Adipocyte (in vitro differentiated cells): ENCODE data around the gene CGB5.
A peak's percentile ranks its signal among the peaks of the same experiment; 100 is the strongest.

Experiments
- DNase-seq: peaks from one replicate; pipeline ENCODE4 v3.0.0-alpha.2; 2015; ENCODE audit warnings: low read depth
- H3K27me3 ChIP-seq: replicated peaks from 2 replicates; pipeline ENCODE4 v1.7.0; 2013; ENCODE audit warnings: mild to moderate bottlenecking, low read length, moderate library complexity; ENCODE audit not compliant: control insufficient read depth, insufficient read depth
- H3K36me3 ChIP-seq: 2 replicates; pipeline ENCODE4 v1.7.0; 2013; ENCODE audit warnings: low read length, mild to moderate bottlenecking, moderate library complexity; ENCODE audit not compliant: control insufficient read depth, insufficient read depth, severe bottlenecking
- H3K4me1 ChIP-seq: 2 replicates; pipeline ENCODE4 v1.7.0; 2013; ENCODE audit warnings: mild to moderate bottlenecking, low read length, moderate library complexity; ENCODE audit not compliant: control insufficient read depth, insufficient read depth
- H3K4me3 ChIP-seq: 2 replicates; pipeline ENCODE4 v1.7.0; 2013; ENCODE audit warnings: mild to moderate bottlenecking, low read length, moderate library complexity
- H3K9ac ChIP-seq: 2 replicates; pipeline ENCODE4 v1.7.0; 2013; ENCODE audit warnings: mild to moderate bottlenecking, low read length, moderate library complexity
- H3K9me3 ChIP-seq: 2 replicates; pipeline ENCODE4 v1.7.0; 2013; ENCODE audit warnings: mild to moderate bottlenecking, low read length, moderate library complexity; ENCODE audit not compliant: control insufficient read depth

Gene CGB5

GRCh38 chr19:49081273-49081672 is 37.6 kb downstream of the CGB5 start:
- Histone ChIP-seq H3K9me3 (no peaks in the 10 kb centered on the region), H3K9ac (no peak overlapping the region), H3K4me1 (peaks cover 3% of the 10 kb centered on the region), H3K4me3 (no peak overlapping the region), H3K27me3 (no peaks in the 10 kb centered on the region), H3K36me3 (no peaks in the 10 kb centered on the region)
- DNase-seq = no peak

GRCh38 chr19:49084206-49085019 is 40.8 kb downstream of the CGB5 start:
- no peaks in the 10 kb centered on the region for H3K27me3 ChIP-seq
- peaks cover 17% of the 10 kb centered on the region for H3K4me1 ChIP-seq
- H3K9ac ChIP-seq = peak overlapping the region; percentile 97
- peak overlapping the region; percentile 98 for H3K4me3 ChIP-seq
- H3K36me3 ChIP-seq = peaks cover 15% of the 10 kb centered on the region
- H3K9me3 ChIP-seq = no peaks in the 10 kb centered on the region
- DNase-seq = no peak

- DNase-seq = peak; percentile 100
- H3K9ac ChIP-seq = peak within 1 kb of the TSS; percentile 97
- peaks cover 21% of the 10 kb centered on the region for H3K36me3 ChIP-seq
- peak within 1 kb of the TSS; percentile 98 for H3K4me3 ChIP-seq
- H3K4me1 ChIP-seq = peaks cover 17% of the 10 kb centered on the region
- H3K9me3 ChIP-seq = no peaks in the 10 kb centered on the region
- H3K27me3 ChIP-seq = no peaks in the 10 kb centered on the region
These were observed 41.6 kb downstream of the CGB5 start, which contains the start of gene SNRNP70 for GRCh38 chr19:49085020-49085867. TSS of gene SNRNP70 (plus strand) at chr19:49085451. CDS start at chr19:49086415, 964 bp downstream.

GRCh38 chr19:49085868-49086232 is 42.2 kb downstream of the CGB5 start:
- peak overlapping the region; percentile 98 for H3K4me3 ChIP-seq
- no peak for DNase-seq
- H3K27me3 ChIP-seq = no peaks in the 10 kb centered on the region
- peaks cover 27% of the 10 kb centered on the region for H3K36me3 ChIP-seq
- peaks cover 17% of the 10 kb centered on the region for H3K4me1 ChIP-seq
- H3K9ac ChIP-seq = peak overlapping the region; percentile 97
- H3K9me3 ChIP-seq = no peaks in the 10 kb centered on the region

DNA sequence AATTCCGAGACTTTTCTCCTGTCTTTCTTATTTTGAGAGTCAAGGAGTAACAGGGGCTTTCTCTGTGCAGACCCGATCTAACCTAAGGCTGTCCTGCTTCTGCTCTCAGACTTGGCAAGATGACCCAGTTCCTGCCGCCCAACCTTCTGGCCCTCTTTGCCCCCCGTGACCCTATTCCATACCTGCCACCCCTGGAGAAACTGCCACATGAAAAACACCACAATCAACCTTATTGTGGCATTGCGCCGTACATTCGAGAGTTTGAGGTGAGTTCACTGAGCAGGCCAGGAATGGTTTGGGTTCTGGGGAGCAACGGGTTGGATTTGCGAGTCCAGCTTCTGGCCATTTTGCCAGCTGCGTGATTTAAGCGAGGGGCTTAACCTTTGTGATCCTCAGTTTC is 42.6 kb downstream of the CGB5 start:
- peak overlapping the region; percentile 98 for H3K4me3 ChIP-seq
- DNase-seq = no peak

DNA sequence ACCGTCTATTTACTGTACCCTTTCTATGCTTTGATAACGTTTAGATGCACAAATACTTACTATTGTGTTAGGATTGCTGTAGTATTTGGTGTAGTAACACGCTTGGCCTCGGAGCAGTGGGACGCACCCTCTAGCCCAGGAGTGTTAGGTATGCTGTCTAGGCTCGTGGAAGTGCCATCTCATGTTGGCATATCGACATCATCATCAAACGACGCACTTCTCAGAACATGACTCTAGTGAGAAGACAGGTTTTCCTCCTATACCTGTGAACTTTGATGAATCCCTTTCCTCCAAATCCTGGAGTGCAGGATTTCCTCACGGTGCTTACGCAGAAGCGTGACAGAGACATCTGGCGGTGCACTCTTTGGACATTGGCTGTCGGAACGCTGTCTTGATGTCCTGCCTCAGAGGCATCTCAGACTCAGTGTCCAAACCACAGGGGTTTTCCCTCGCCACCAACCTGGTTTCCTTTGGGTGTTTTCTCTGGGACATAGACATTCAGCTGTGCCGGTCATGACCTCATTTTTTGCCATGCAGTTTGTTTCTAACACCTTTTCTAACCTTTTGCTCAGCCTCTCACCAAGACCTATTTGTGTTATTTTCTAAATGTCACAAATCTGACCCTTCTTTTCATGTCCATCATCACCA is 47.9 kb downstream of the CGB5 start:
- H3K27me3 ChIP-seq = no peaks in the 10 kb centered on the region
- no peaks in the 10 kb centered on the region for H3K9me3 ChIP-seq
- no peak overlapping the region for H3K9ac ChIP-seq
- DNase-seq = no peak
- H3K4me1 ChIP-seq = peaks cover 18% of the 10 kb centered on the region
- H3K36me3 ChIP-seq = peaks cover 81% of the 10 kb centered on the region
- H3K4me3 ChIP-seq = no peak overlapping the region

More for the DNA sequence above, 42.6 kb downstream of the CGB5 start:
- H3K36me3 ChIP-seq = peaks cover 31% of the 10 kb centered on the region
- H3K9me3 ChIP-seq = no peaks in the 10 kb centered on the region
- peak overlapping the region; percentile 97 for H3K9ac ChIP-seq
- peaks cover 17% of the 10 kb centered on the region for H3K4me1 ChIP-seq
- H3K27me3 ChIP-seq = no peaks in the 10 kb centered on the region

GRCh38 chr19:49092686-49093085 is 49.0 kb downstream of the CGB5 start:
- no peak for DNase-seq
- Histone ChIP-seq H3K4me3 (no peak overlapping the region), H3K36me3 (peaks cover 86% of the 10 kb centered on the region), H3K9ac (no peak overlapping the region), H3K27me3 (no peaks in the 10 kb centered on the region), H3K9me3 (no peaks in the 10 kb centered on the region), H3K4me1 (peaks cover 7% of the 10 kb centered on the region)
